Esophagus (tissue), 2 donors: ENCODE measurements around the gene RAB12. TPM values are rescaled to one million over a fixed set of nuclear protein-coding genes. Genes with fewer than 3 reads are reported as not detected.

Experiments
- H3K27ac ChIP-seq, 2 donors: one replicate each; pipeline ENCODE4 v1.5.1; 2013; ENCODE audit warnings: low read depth in 2 of 2, mild to moderate bottlenecking in 2 of 2, inconsistent platforms in 1 of 2, low read length in 1 of 2, moderate library complexity in 1 of 2
- H3K27me3 ChIP-seq, 2 donors: one replicate each; pipeline ENCODE4 v1.6.1; 2013; ENCODE audit warnings: low read length in 2 of 2, control low read depth in 1 of 2, mild to moderate bottlenecking in 1 of 2; ENCODE audit not compliant: insufficient read depth in 2 of 2, control insufficient read depth in 1 of 2
- H3K36me3 ChIP-seq, 2 donors: one replicate each; pipeline ENCODE4 v1.6.1; 2013; ENCODE audit warnings: low read length in 1 of 2; ENCODE audit not compliant: control insufficient read depth in 2 of 2, insufficient read depth in 2 of 2
- H3K4me1 ChIP-seq, 2 donors: one replicate each; pipeline ENCODE4 v1.6.1; 2013; ENCODE audit warnings: low read length in 1 of 2; ENCODE audit not compliant: control insufficient read depth in 2 of 2, insufficient read depth in 2 of 2
- H3K4me3 ChIP-seq, 2 donors: one replicate each; pipeline ENCODE4 v1.5.1; 2013; ENCODE audit warnings: low read length in 2 of 2, mild to moderate bottlenecking in 2 of 2, low read depth in 1 of 2, moderate library complexity in 1 of 2
- H3K9me3 ChIP-seq, 2 donors: one replicate each; pipeline ENCODE4 v1.6.1; 2013; ENCODE audit warnings: mild to moderate bottlenecking in 2 of 2, low read depth in 1 of 2, low read length in 1 of 2, moderate library complexity in 1 of 2; ENCODE audit not compliant: control insufficient read depth in 2 of 2, insufficient read depth in 1 of 2
- WGBS, 2 donors: extraction: QIAGEN DNeasy Blood & Tissue Kit; methylation state at CpG; one replicate each; pipeline ENCODE4 v1.1.7; 2013; 5-methylcytosine and 5-hydroxymethylcytosine counted together
- polyA plus RNA-seq, 2 donors: library from polyadenylated mRNA; stranded (reverse); fragments of 200-250 nt; gene quantifications; one replicate each; pipeline ENCODE4 v1.2.3, GENCODE V29; 2013
- donor health status: healthy with polysubstance abuse.
- donor health status: Bipolar disorder and iron deficiency.

RAB12 gene
- polyA plus RNA-seq, 2 donors: 18.9 to 20.8 TPM

GRCh38 chr18:8688816-8689215 is 79.6 kb downstream of the RAB12 start:
- Histone ChIP-seq H3K27ac (no peak overlapping the region), H3K9me3 (no peaks in the 10 kb centered on the region), H3K4me1 (peaks cover 0 to 2% of the 10 kb centered on the region in 2 donors), H3K36me3 (no peaks in the 10 kb centered on the region), H3K27me3 (no peaks in the 10 kb centered on the region), H3K4me3 (no peak overlapping the region)
- 95 to 96% methylated on average over 8 of the region's 8 CpGs for WGBS, 2 donors

Other genes with a start within 250 kb of the RAB12 start
- gene MTCL1, start 96.1 kb downstream of the RAB12 start, polyA plus RNA-seq: 1 to 10 TPM; 4.4 to 6.5 TPM